ENCODE data around the gene HECW1.
A peak's percentile ranks its signal among the peaks of the same experiment; 100 is the strongest.

HECW1 gene

GRCh38 chr7:43353902-43354301, 241.5 kb downstream of the HECW1 start:
- Histone ChIP-seq H3K9ac (ENCODE audit: low read depth, low read length, poor library complexity, severe bottlenecking) (no peak overlapping the region), H4K20me1 (ENCODE audit: insufficient read depth, low read length, poor library complexity, severe bottlenecking) (no peaks in the 10 kb centered on the region), H3K27me3 (ENCODE audit: insufficient read depth, low read length, poor library complexity, severe bottlenecking) (no peaks in the 10 kb centered on the region), H3K9me3 (ENCODE audit: insufficient read depth, low read depth, low read length) (peaks cover 13% of the 10 kb centered on the region; the same call in 1 of the 2 replicates), H3K9me2 (replicated peaks; ENCODE audit: low read depth, low read length) (no peaks in the 10 kb centered on the region), H2AFZ (ENCODE audit: low read length) (no peak overlapping the region), H3K36me3 (ENCODE audit: insufficient read depth, low read length) (no peaks in the 10 kb centered on the region), H3K4me1 (ENCODE audit: insufficient read depth, low read length, poor library complexity, severe bottlenecking) (no peaks in the 10 kb centered on the region), H3K4me3 (ENCODE audit: low read length, poor library complexity, severe bottlenecking) (no peak overlapping the region), H3F3A (ENCODE audit: low read depth) (no peaks in the 10 kb centered on the region), H3K4me2 (ENCODE audit: low read depth, low read length, poor library complexity, severe bottlenecking) (no peak overlapping the region), H3K79me2 (ENCODE audit: insufficient read depth, low read length) (no peaks in the 10 kb centered on the region)
- TF ChIP-seq EZH2phosphoT487 (IDR thresholded peaks at IDR 0.05; ENCODE audit: borderline replicate concordance) (no peak), CTCF (conservative IDR thresholded peaks at IDR 0.05; ENCODE audit: low read length) (0 out of 2 replicates have a peak, but pooled peaks have one; percentile 18)

- H3K79me2 ChIP-seq (ENCODE audit: insufficient read depth, low read length) = no peaks in the 10 kb centered on the region
- no peaks in the 10 kb centered on the region for H3K9me3 ChIP-seq (ENCODE audit: insufficient read depth, low read depth, low read length)
- no peak overlapping the region for H3K4me2 ChIP-seq (ENCODE audit: low read depth, low read length, poor library complexity, severe bottlenecking)
- no peaks in the 10 kb centered on the region for H3K4me1 ChIP-seq (ENCODE audit: insufficient read depth, low read length, poor library complexity, severe bottlenecking)
- H2AFZ ChIP-seq (ENCODE audit: low read length) = no peak overlapping the region
- H3K4me3 ChIP-seq (ENCODE audit: low read length, poor library complexity, severe bottlenecking) = no peak overlapping the region
- H3K9me2 ChIP-seq (replicated peaks; ENCODE audit: low read depth, low read length) = no peaks in the 10 kb centered on the region; the same call in 1 of the 2 replicates
- H3K9ac ChIP-seq (ENCODE audit: low read depth, low read length, poor library complexity, severe bottlenecking) = no peak overlapping the region
- no peaks in the 10 kb centered on the region for H3K36me3 ChIP-seq (ENCODE audit: insufficient read depth, low read length)
- no peak for TF ChIP-seq CTCF (conservative IDR thresholded peaks at IDR 0.05; ENCODE audit: low read length)
- TF ChIP-seq EZH2phosphoT487 (IDR thresholded peaks at IDR 0.05; ENCODE audit: borderline replicate concordance) = no peak
- no peaks in the 10 kb centered on the region for H3F3A ChIP-seq (ENCODE audit: low read depth)
- no peaks in the 10 kb centered on the region for H3K27me3 ChIP-seq (ENCODE audit: insufficient read depth, low read length, poor library complexity, severe bottlenecking)
- H4K20me1 ChIP-seq (ENCODE audit: insufficient read depth, low read length, poor library complexity, severe bottlenecking) = no peaks in the 10 kb centered on the region
Observed at GRCh38 chr7:43362652-43363034, 250.2 kb downstream of the HECW1 start.

GRCh38 chr7:43363035-43363791, 250.8 kb downstream of the HECW1 start:
- H3K4me1 ChIP-seq (ENCODE audit: insufficient read depth, low read length, poor library complexity, severe bottlenecking) = no peaks in the 10 kb centered on the region
- H3K4me3 ChIP-seq (ENCODE audit: low read length, poor library complexity, severe bottlenecking) = no peak overlapping the region
- no peaks in the 10 kb centered on the region for H3K79me2 ChIP-seq (ENCODE audit: insufficient read depth, low read length)
- no peaks in the 10 kb centered on the region for H3K9me3 ChIP-seq (ENCODE audit: insufficient read depth, low read depth, low read length)
- H3K4me2 ChIP-seq (ENCODE audit: low read depth, low read length, poor library complexity, severe bottlenecking) = no peak overlapping the region
- H4K20me1 ChIP-seq (ENCODE audit: insufficient read depth, low read length, poor library complexity, severe bottlenecking) = no peaks in the 10 kb centered on the region
- no peaks in the 10 kb centered on the region; the same call in 1 of the 2 replicates for H3K9me2 ChIP-seq (replicated peaks; ENCODE audit: low read depth, low read length)
- no peaks in the 10 kb centered on the region for H3K36me3 ChIP-seq (ENCODE audit: insufficient read depth, low read length)
- no peaks in the 10 kb centered on the region for H3F3A ChIP-seq (ENCODE audit: low read depth)
- no peaks in the 10 kb centered on the region for H3K27me3 ChIP-seq (ENCODE audit: insufficient read depth, low read length, poor library complexity, severe bottlenecking)
- no peak overlapping the region for H3K9ac ChIP-seq (ENCODE audit: low read depth, low read length, poor library complexity, severe bottlenecking)
- no peak overlapping the region for H2AFZ ChIP-seq (ENCODE audit: low read length)
- TF ChIP-seq EZH2phosphoT487 (IDR thresholded peaks at IDR 0.05; ENCODE audit: borderline replicate concordance) (no peak), CTCF (conservative IDR thresholded peaks at IDR 0.05; ENCODE audit: low read length) (no peak)
